Suprapubic skin (tissue), 4 donors: Measurements from ENCODE around the gene RHBDD2. TPM values are rescaled to one million over a fixed set of nuclear protein-coding genes. Genes with fewer than 3 reads are reported as not detected.

Experiments
- DNase-seq, 2 donors: peaks; one replicate each; pipeline ENCODE4 v3.0.0-alpha.2; 2019; ENCODE audit warnings: low spot score in 2 of 2
- H3K27ac ChIP-seq: fragments of 200-600 bp; sonication (generic); one replicate; pipeline ENCODE4 v1.5.1; 2019
- H3K27me3 ChIP-seq: fragments of 200-600 bp; sonication (generic); one replicate; pipeline ENCODE4 v1.5.1; 2019
- H3K36me3 ChIP-seq: fragments of 200-600 bp; sonication (generic); one replicate; pipeline ENCODE4 v1.5.1; 2019
- H3K4me1 ChIP-seq: fragments of 200-600 bp; sonication (generic); one replicate; pipeline ENCODE4 v1.5.1; 2019
- H3K4me3 ChIP-seq: fragments of 200-600 bp; sonication (generic); one replicate; pipeline ENCODE4 v1.5.1; 2019; ENCODE audit warnings: mild to moderate bottlenecking
- H3K9me3 ChIP-seq: fragments of 200-600 bp; sonication (generic); one replicate; pipeline ENCODE4 v1.5.1; 2019
- CTCF ChIP-seq, 2 donors: fragments of 200-600 bp in 1 of 2; fragments of 450-650 bp in 1 of 2; sonication (generic) in 1 of 2; IDR thresholded peaks; one replicate each; pipeline ENCODE4 v1.5.1; 2016 to 2019; ENCODE audit warnings: antibody characterized with exemption in 2 of 2, mild to moderate bottlenecking in 1 of 2, moderate library complexity in 1 of 2
- EP300 ChIP-seq: sonication (generic); formaldehyde crosslinking; IDR thresholded peaks from one replicate; pipeline ENCODE4 v1.6.1; 2017; ENCODE audit warnings: antibody characterized with exemption
- POLR2A ChIP-seq, 2 donors: fragments of 450-650 bp; IDR thresholded peaks; one replicate each; pipeline ENCODE4 v1.6.1; 2017; ENCODE audit warnings: antibody characterized with exemption in 2 of 2, mild to moderate bottlenecking in 2 of 2, moderate library complexity in 2 of 2
- POLR2AphosphoS5 ChIP-seq, 3 donors: sonication (generic); formaldehyde crosslinking; IDR thresholded peaks; one replicate each; pipeline ENCODE4 v1.6.1; 2017; ENCODE audit warnings: antibody characterized with exemption in 3 of 3
- WGBS: methylation state at CpG from one replicate; pipeline ENCODE4 v1.1.5; 2018; 5-methylcytosine and 5-hydroxymethylcytosine counted together
- total RNA-seq, 4 donors: library from RNA; depleted of rRNA; stranded (reverse); fragments of >200 nt; gene quantifications; one replicate each; pipeline ENCODE4 v1.1.0, GENCODE V29; 2016

The RHBDD2 gene
- total RNA-seq, 4 donors from 2014 or later, result 28.3 to 63.1 (median 49.8) TPM

- no peak for TF ChIP-seq EP300
- TF ChIP-seq POLR2AphosphoS5 (IDR thresholded peaks at IDR 0.05), result no peak
- no peak for TF ChIP-seq POLR2A (IDR thresholded peaks at IDR 0.05)
- H3K27me3 ChIP-seq, result no peaks in the 10 kb centered on the region
- 26% methylated on average over 18 of the region's 18 CpGs for WGBS
- H3K27ac ChIP-seq, result peak overlapping the region; percentile 90
- H3K36me3 ChIP-seq, result no peaks in the 10 kb centered on the region
- no peak for DNase-seq
- H3K9me3 ChIP-seq, result no peaks in the 10 kb centered on the region
- H3K4me1 ChIP-seq, result peaks cover 30% of the 10 kb centered on the region
- H3K4me3 ChIP-seq, result peak overlapping the region; percentile 96
These were observed 35.4 kb downstream of the RHBDD2 start for GRCh38 chr7:75914169-75914654.

GRCh38 chr7:75914655-75915415 lies 36.0 kb downstream of the RHBDD2 start, which contains the start of gene POR:
POR (plus strand) TSS chr7:75915155; CDS start chr7:75954002, 38,847 bp downstream.
- 0% methylated on average over 41 of the region's 82 CpGs for WGBS
- DNase-seq, result peak; percentile 95 to 97
- Histone ChIP-seq H3K36me3 (no peaks in the 10 kb centered on the region), H3K27me3 (no peaks in the 10 kb centered on the region), H3K27ac (peak within 1 kb of the TSS; percentile 90), H3K4me1 (peaks cover 30% of the 10 kb centered on the region), H3K4me3 (peak within 1 kb of the TSS; percentile 96), H3K9me3 (no peaks in the 10 kb centered on the region)
- peak in 1 of 2 donors; percentile 14 for TF ChIP-seq CTCF (IDR thresholded peaks at IDR 0.05)
- peak; percentile 89 to 96 for TF ChIP-seq POLR2A (IDR thresholded peaks at IDR 0.05)
- TF ChIP-seq EP300, result no peak
- TF ChIP-seq POLR2AphosphoS5 (IDR thresholded peaks at IDR 0.05), result peak; percentile 74 to 95 (median 83)

GRCh38 chr7:75915416-75916156 lies 36.8 kb downstream of the RHBDD2 start:
- H3K27me3 ChIP-seq, result no peaks in the 10 kb centered on the region
- no peaks in the 10 kb centered on the region for H3K9me3 ChIP-seq
- H3K36me3 ChIP-seq, result no peaks in the 10 kb centered on the region
- peaks cover 35% of the 10 kb centered on the region for H3K4me1 ChIP-seq
- H3K4me3 ChIP-seq, result peak overlapping the region; percentile 96
- peak in 1 of 2 donors; percentile 72 for DNase-seq
- 2% methylated on average over 7 of the region's 32 CpGs for WGBS
- TF ChIP-seq POLR2A (IDR thresholded peaks at IDR 0.05) (no peak), CTCF (IDR thresholded peaks at IDR 0.05) (no peak), EP300 (no peak), POLR2AphosphoS5 (IDR thresholded peaks at IDR 0.05) (no peak)
- peak overlapping the region; percentile 90 for H3K27ac ChIP-seq

GRCh38 chr7:75916259-75916658 lies 37.4 kb downstream of the RHBDD2 start:
- no peaks in the 10 kb centered on the region for H3K9me3 ChIP-seq
- no peak for DNase-seq
- peaks cover 42% of the 10 kb centered on the region for H3K4me1 ChIP-seq
- H3K4me3 ChIP-seq, result peak overlapping the region; percentile 96
- H3K27ac ChIP-seq, result no peak overlapping the region
- no peaks in the 10 kb centered on the region for H3K36me3 ChIP-seq
- 48% methylated on average over 5 of the region's 5 CpGs for WGBS
- TF ChIP-seq EP300 (no peak), CTCF (IDR thresholded peaks at IDR 0.05) (no peak), POLR2A (IDR thresholded peaks at IDR 0.05) (no peak)
- H3K27me3 ChIP-seq, result no peaks in the 10 kb centered on the region

- WGBS, result 77% methylated on average over 11 of the region's 11 CpGs
- no peaks in the 10 kb centered on the region for H3K36me3 ChIP-seq
- no peaks in the 10 kb centered on the region for H3K27me3 ChIP-seq
- no peak for DNase-seq
- H3K9me3 ChIP-seq, result no peaks in the 10 kb centered on the region
- H3K27ac ChIP-seq, result no peak overlapping the region
- no peak overlapping the region for H3K4me3 ChIP-seq
- TF ChIP-seq POLR2AphosphoS5 (IDR thresholded peaks at IDR 0.05), result no peak
- no peak for TF ChIP-seq EP300
- no peak for TF ChIP-seq CTCF (IDR thresholded peaks at IDR 0.05)
- TF ChIP-seq POLR2A (IDR thresholded peaks at IDR 0.05), result no peak
- H3K4me1 ChIP-seq, result peaks cover 45% of the 10 kb centered on the region
These were observed 38.1 kb downstream of the RHBDD2 start for GRCh38 chr7:75916685-75917634.
